ENCODE results near the gene SEBOX.

SEBOX gene

GRCh38 chr17:28398280-28398981 is 33.4 kb upstream of the SEBOX start:
- no peaks in the 10 kb centered on the region for H3K9me3 ChIP-seq (ENCODE audit: control insufficient read depth, insufficient read depth, low read depth, low read length)
- ChIA-PET CTCF (interaction anchor here (0.5 to 3.0 kb wide), 2 partner anchors 18 to 48 kb away, joined by 3 to 17 read pairs; no protein-coding TSS in a partner anchor), POLR2A (interaction anchor here (2.1 kb wide), 1 partner anchor 9 kb away, joined by 7 read pairs; no protein-coding TSS in a partner anchor)
- no peak overlapping the region for H3K27ac ChIP-seq (ENCODE audit: extremely low read depth, low read depth, low read length)
- TF ChIP-seq, protein P1, sequence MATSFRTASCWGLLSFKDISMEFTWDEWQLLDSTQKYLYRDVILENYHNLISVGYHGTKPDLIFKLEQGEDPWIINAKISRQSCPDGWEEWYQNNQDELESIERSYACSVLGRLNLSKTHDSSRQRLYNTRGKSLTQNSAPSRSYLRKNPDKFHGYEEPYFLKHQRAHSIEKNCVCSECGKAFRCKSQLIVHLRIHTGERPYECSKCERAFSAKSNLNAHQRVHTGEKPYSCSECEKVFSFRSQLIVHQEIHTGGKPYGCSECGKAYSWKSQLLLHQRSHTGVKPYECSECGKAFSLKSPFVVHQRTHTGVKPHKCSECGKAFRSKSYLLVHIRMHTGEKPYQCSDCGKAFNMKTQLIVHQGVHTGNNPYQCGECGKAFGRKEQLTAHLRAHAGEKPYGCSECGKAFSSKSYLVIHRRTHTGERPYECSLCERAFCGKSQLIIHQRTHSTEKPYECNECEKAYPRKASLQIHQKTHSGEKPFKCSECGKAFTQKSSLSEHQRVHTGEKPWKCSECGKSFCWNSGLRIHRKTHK (tag by site-specific recombination; IDR thresholded peaks at IDR 0.05) = no peak
- no peak for TF ChIP-seq ZNF324 (tag by site-specific recombination; IDR thresholded peaks at IDR 0.05)
- TF ChIP-seq ZNF843 (tag by site-specific recombination; IDR thresholded peaks at IDR 0.05) = no peak
- no peak for TF ChIP-seq ZNF473 (tag by site-specific recombination; IDR thresholded peaks at IDR 0.05)
- no peak for TF ChIP-seq SALL2 (tag by site-specific recombination; IDR thresholded peaks at IDR 0.05; ENCODE audit: borderline replicate concordance)
- TF ChIP-seq ZNF548 (tag by site-specific recombination; IDR thresholded peaks at IDR 0.05) = no peak
- no peak for TF ChIP-seq ZFP69B (tag by site-specific recombination; IDR thresholded peaks at IDR 0.05)
- TF ChIP-seq ZNF544 (tag by site-specific recombination; IDR thresholded peaks at IDR 0.05) = no peak
- TF ChIP-seq ZNF747 (tag by site-specific recombination; IDR thresholded peaks at IDR 0.05) = no peak
- TF ChIP-seq, protein P2, sequence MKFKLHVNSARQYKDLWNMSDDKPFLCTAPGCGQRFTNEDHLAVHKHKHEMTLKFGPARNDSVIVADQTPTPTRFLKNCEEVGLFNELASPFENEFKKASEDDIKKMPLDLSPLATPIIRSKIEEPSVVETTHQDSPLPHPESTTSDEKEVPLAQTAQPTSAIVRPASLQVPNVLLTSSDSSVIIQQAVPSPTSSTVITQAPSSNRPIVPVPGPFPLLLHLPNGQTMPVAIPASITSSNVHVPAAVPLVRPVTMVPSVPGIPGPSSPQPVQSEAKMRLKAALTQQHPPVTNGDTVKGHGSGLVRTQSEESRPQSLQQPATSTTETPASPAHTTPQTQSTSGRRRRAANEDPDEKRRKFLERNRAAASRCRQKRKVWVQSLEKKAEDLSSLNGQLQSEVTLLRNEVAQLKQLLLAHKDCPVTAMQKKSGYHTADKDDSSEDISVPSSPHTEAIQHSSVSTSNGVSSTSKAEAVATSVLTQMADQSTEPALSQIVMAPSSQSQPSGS (tag by site-specific recombination; IDR thresholded peaks at IDR 0.05; ENCODE audit: low read depth) = no peak
- TF ChIP-seq ZNF239 (tag by site-specific recombination; IDR thresholded peaks at IDR 0.05) = no peak
- TF ChIP-seq ZNF302 (tag by site-specific recombination; IDR thresholded peaks at IDR 0.05; ENCODE audit: low read depth) = no peak
- TF ChIP-seq, protein P3, sequence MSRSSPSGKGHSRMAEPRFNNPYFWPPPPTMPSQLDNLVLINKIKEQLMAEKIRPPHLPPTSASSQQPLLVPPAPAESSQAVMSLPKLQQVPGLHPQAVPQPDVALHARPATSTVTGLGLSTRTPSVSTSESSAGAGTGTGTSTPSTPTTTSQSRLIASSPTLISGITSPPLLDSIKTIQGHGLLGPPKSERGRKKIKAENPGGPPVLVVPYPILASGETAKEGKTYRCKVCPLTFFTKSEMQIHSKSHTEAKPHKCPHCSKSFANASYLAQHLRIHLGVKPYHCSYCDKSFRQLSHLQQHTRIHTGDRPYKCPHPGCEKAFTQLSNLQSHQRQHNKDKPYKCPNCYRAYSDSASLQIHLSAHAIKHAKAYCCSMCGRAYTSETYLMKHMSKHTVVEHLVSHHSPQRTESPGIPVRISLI (tag by site-specific recombination; IDR thresholded peaks at IDR 0.05) = no peak
- no peak for TF ChIP-seq SP2 (tag by site-specific recombination; IDR thresholded peaks at IDR 0.05)
- H3K4me3 ChIP-seq (ENCODE audit: low read depth, low read length) = no peak overlapping the region
- H3K4me1 ChIP-seq (ENCODE audit: control insufficient read depth, insufficient read depth, low read length) = no peaks in the 10 kb centered on the region
- peaks cover 0 to 90% of the 10 kb centered on the region in 2 experiments; a peak in 1 of 3 replicates for H3K36me3 ChIP-seq (ENCODE audit: control insufficient read depth in 2 of 2, insufficient read depth in 1 of 2, low read length in 2 of 2)

DNA sequence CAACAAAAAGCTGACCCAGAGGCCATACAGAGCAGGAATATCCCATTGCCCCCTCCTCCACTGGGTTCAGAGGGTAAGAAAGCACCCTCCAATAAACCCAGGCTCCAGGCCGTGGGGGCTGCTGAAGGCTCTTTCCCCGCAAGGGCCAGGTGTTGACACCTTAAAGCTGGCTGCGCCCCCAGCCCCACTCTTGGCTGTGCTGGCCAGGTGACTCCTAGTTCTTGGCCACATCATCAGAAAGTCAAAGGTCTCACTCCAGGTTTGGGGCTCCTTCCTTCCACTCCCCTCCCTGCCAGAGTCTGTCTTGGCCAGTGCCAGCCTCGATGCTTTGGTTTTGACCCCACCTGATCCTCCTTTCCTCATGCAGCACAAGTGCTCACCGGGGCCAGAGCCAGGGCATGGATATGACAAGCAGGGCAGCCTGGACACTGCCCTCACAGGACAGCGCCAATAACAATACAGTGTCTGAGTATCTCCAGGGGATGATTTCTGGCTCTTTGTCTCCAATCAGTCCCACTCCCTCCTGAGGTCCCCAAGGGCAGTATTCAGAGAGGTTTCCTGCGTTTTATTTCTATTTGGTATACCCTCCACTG is 32.8 kb upstream of the SEBOX start:
- Histone ChIP-seq H3K9me3 (ENCODE audit: control insufficient read depth, insufficient read depth, low read depth, low read length) (no peaks in the 10 kb centered on the region), H3K36me3 (ENCODE audit: control insufficient read depth in 2 of 2, insufficient read depth in 1 of 2, low read length in 2 of 2) (peaks cover 6 to 88% of the 10 kb centered on the region in 2 experiments), H3K4me3 (ENCODE audit: low read depth, low read length) (no peak overlapping the region), H3K27ac (ENCODE audit: extremely low read depth, low read depth, low read length) (no peak overlapping the region), H3K4me1 (ENCODE audit: control insufficient read depth, insufficient read depth, low read length) (no peaks in the 10 kb centered on the region)
- ChIA-PET CTCF (interaction anchor here (3.0 kb wide), 1 partner anchor 18 kb away, joined by 17 read pairs; no protein-coding TSS in a partner anchor), POLR2A (interaction anchor here (2.1 kb wide), 1 partner anchor 10 kb away, joined by 7 read pairs; no protein-coding TSS in a partner anchor)
- no peak for TF ChIP-seq PRDM2 (tag by site-specific recombination; IDR thresholded peaks at IDR 0.05; ENCODE audit: borderline replicate concordance)
- TF ChIP-seq ZBTB44 (tag by site-specific recombination; IDR thresholded peaks at IDR 0.05) = no peak
- no peak for TF ChIP-seq ZFP41 (tag by site-specific recombination; IDR thresholded peaks at IDR 0.05; ENCODE audit: borderline replicate concordance)
- TF ChIP-seq ZNF596 (tag by site-specific recombination; IDR thresholded peaks at IDR 0.05) = no peak
- TF ChIP-seq ZNF792 (tag by site-specific recombination; IDR thresholded peaks at IDR 0.05) = no peak
- TF ChIP-seq ZBTB21 (tag by site-specific recombination; IDR thresholded peaks at IDR 0.05) = no peak
- TF ChIP-seq ZXDB (tag by site-specific recombination; IDR thresholded peaks at IDR 0.05) = no peak
- 0 out of 2 replicates have a peak, but pooled peaks have one; percentile 19 for TF ChIP-seq BCL11A (tag by site-specific recombination; IDR thresholded peaks at IDR 0.05; ENCODE audit: low read depth)

Measured in HEK293 (cell line).